Dendritic cell treated with granulocyte-macrophage colony-stimulating factor and Interleukin-4, amounts not matched to agents 40 ng/mL and 50 ng/mL, for 4 days (primary cell): ENCODE results near the gene CAMK2D.

Experiments used
- H3K27ac Mint-ChIP-seq: one replicate; pipeline ENCODE4 v1.8.0; 2022; ENCODE audit warnings: mild to moderate bottlenecking, mixed read lengths
- H3K27me3 Mint-ChIP-seq: one replicate; pipeline ENCODE4 v1.8.0; 2022; ENCODE audit warnings: mild to moderate bottlenecking, mixed read lengths
- H3K36me3 Mint-ChIP-seq: one replicate; pipeline ENCODE4 v1.8.0; 2022; ENCODE audit warnings: low read depth, mixed read lengths
- H3K4me1 Mint-ChIP-seq: one replicate; pipeline ENCODE4 v1.8.0; 2022; ENCODE audit warnings: low read depth, mixed read lengths
- H3K4me3 Mint-ChIP-seq: one replicate; pipeline ENCODE4 v1.8.0; 2022; ENCODE audit warnings: mild to moderate bottlenecking, moderate library complexity, mixed read lengths
- H3K9me3 Mint-ChIP-seq: one replicate; pipeline ENCODE4 v1.8.0; 2022; ENCODE audit warnings: mixed read lengths
- intact Hi-C: fragments of 100-400 bp; cut with micrococcal nuclease; formaldehyde crosslinking; loops from one replicate; pipeline ENCODE4 v1.15.0; 2022

The CAMK2D gene

GRCh38 chr4:113407409-113407808 lies 354.1 kb downstream of the CAMK2D start:
- Mint-ChIP-seq H3K36me3 (no peaks in the 10 kb centered on the region), H3K9me3 (no peaks in the 10 kb centered on the region), H3K27me3 (no peaks in the 10 kb centered on the region), H3K4me3 (no peak overlapping the region), H3K4me1 (no peaks in the 10 kb centered on the region), H3K27ac (no peak overlapping the region)
- intact Hi-C loops, result no loop called here

- Mint-ChIP-seq H3K27ac (no peak overlapping the region), H3K27me3 (no peaks in the 10 kb centered on the region), H3K4me1 (no peaks in the 10 kb centered on the region), H3K36me3 (no peaks in the 10 kb centered on the region), H3K9me3 (no peaks in the 10 kb centered on the region), H3K4me3 (no peak overlapping the region)
- intact Hi-C loops, result no loop called here
Measured at GRCh38 chr4:113406723-113407016, 354.9 kb downstream of the CAMK2D start.

GRCh38 chr4:113405874-113406722 lies 355.4 kb downstream of the CAMK2D start:
- H3K4me1 Mint-ChIP-seq, result no peaks in the 10 kb centered on the region

GRCh38 chr4:113404841-113405240 lies 356.7 kb downstream of the CAMK2D start:
- no peaks in the 10 kb centered on the region for H3K4me1 Mint-ChIP-seq
- H3K36me3 Mint-ChIP-seq, result no peaks in the 10 kb centered on the region
- H3K4me3 Mint-ChIP-seq, result no peak overlapping the region
- no peak overlapping the region for H3K27ac Mint-ChIP-seq
- intact Hi-C loops, result no loop called here
- no peaks in the 10 kb centered on the region for H3K9me3 Mint-ChIP-seq
- H3K27me3 Mint-ChIP-seq, result no peaks in the 10 kb centered on the region

More at GRCh38 chr4:113405874-113406722, 355.4 kb downstream of the CAMK2D start:
- no peaks in the 10 kb centered on the region for H3K9me3 Mint-ChIP-seq
- H3K27ac Mint-ChIP-seq, result no peak overlapping the region
- H3K27me3 Mint-ChIP-seq, result no peaks in the 10 kb centered on the region
- H3K36me3 Mint-ChIP-seq, result no peaks in the 10 kb centered on the region
- intact Hi-C loops, result no loop called here
- H3K4me3 Mint-ChIP-seq, result no peak overlapping the region

- Mint-ChIP-seq H3K36me3 (no peaks in the 10 kb centered on the region), H3K4me1 (no peaks in the 10 kb centered on the region), H3K27me3 (no peaks in the 10 kb centered on the region), H3K9me3 (no peaks in the 10 kb centered on the region), H3K4me3 (no peak overlapping the region), H3K27ac (no peak overlapping the region)
- intact Hi-C loops, result no loop called here
Measured at GRCh38 chr4:113404167-113404571, 357.4 kb downstream of the CAMK2D start.
